Hepatocyte (in vitro differentiated cells): Measurements from ENCODE around the gene SCNN1B.

Source experiments
- EZH2phosphoT487 ChIP-seq: fragments of 200-600 bp; sonication (generic); IDR thresholded peaks from one replicate; pipeline ENCODE4 v1.6.1; 2018; ENCODE audit warnings: antibody characterized with exemption, mild to moderate bottlenecking, low read depth, moderate library complexity; ENCODE audit not compliant: unreplicated experiment, severe bottlenecking
- TF ChIP-seq, protein P1 (sequence below): fragments of 200-600 bp; sonication (generic); IDR thresholded peaks from 2 replicates; pipeline ENCODE4 v1.5.1; 2016; ENCODE audit warnings: antibody characterized with exemption, mild to moderate bottlenecking; ENCODE audit not compliant: poor library complexity

GRCh38 chr16:23310744-23311143 lies 8.6 kb downstream of the SCNN1B start:
- TF ChIP-seq, protein P1, sequence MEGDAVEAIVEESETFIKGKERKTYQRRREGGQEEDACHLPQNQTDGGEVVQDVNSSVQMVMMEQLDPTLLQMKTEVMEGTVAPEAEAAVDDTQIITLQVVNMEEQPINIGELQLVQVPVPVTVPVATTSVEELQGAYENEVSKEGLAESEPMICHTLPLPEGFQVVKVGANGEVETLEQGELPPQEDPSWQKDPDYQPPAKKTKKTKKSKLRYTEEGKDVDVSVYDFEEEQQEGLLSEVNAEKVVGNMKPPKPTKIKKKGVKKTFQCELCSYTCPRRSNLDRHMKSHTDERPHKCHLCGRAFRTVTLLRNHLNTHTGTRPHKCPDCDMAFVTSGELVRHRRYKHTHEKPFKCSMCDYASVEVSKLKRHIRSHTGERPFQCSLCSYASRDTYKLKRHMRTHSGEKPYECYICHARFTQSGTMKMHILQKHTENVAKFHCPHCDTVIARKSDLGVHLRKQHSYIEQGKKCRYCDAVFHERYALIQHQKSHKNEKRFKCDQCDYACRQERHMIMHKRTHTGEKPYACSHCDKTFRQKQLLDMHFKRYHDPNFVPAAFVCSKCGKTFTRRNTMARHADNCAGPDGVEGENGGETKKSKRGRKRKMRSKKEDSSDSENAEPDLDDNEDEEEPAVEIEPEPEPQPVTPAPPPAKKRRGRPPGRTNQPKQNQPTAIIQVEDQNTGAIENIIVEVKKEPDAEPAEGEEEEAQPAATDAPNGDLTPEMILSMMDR, result no peak
- TF ChIP-seq EZH2phosphoT487, result no peak
